TTC549 (cell line): ENCODE results near the gene NHERF2.

ENCODE experiments used
- FAIRE-seq: peaks from 2 replicates; lab custom pipeline; 2012; peaks lifted over from hg19 to GRCh38; lab: Jason Lieb, UNC

The NHERF2 gene

DNA sequence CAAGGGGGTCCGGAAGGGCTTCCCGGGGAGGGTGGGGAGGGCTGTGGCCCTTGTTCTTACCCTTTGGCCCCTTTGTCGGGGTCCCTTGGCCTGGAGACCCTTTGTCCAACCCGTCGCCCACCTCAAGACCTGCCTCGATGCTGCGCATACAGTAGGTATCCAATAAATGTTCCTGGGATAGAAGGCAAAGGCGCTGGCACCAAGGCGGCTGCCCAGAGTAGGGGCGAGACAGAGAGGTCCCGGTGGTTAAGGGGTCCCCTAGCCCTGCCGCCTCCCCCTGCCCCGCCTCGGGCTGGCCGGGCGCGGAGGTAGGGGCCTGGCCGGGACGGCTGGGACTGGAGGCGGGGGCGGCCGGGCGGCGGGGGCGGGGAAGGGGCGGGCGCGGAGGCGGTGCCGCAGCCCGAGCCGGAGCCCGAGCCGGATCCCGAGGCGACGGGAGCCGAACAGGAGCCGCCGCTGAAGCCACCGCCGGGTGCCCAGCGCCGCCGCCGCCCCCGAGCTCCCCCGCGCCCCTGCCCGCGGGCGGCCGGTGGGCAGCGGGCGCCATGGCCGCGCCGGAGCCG is at the start of gene NHERF2:
Gene NHERF2 (plus strand): TSS at position 442 of the 563 bp plus-strand sequence. CDS start 104 bp downstream, at position 546.
- no peak for FAIRE-seq

- no peak for FAIRE-seq
Measured at GRCh38 chr16:1976951-1977874, 49.5 kb upstream of the NHERF2 start.

- no peak for FAIRE-seq
Measured at GRCh38 chr16:1977875-1978268, 48.8 kb upstream of the NHERF2 start.

DNA sequence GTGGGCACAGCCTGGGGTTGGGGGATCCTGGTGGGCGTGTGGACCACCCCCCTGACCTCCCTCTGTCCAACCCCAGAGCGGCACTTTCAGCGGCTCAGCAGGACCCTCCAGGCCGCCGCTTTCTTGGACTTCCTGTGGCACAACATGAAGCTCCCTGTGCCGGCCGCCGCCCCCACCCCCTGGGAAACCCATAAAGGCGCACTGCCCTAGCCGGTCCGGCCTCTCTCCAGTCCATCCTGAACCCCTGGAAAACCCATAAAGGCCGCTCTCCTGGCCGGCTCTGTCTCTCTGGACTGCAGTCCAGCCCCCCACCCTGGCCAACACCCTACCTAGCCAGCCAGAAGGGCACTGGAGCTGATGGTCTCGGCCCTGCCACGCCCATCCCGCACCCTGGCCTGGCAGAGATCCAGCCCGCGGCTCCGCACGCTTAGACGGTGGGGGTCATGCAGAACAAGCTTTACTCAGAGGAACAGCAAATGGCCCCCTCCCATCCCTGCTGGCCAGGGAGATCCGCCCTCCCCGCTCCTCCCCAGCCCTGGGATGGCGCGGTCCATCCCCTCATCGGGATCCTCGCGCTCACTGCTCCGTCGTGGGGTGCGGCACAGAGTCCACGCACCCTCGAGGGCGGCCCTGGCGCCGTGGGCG is 48.1 kb upstream of the NHERF2 start:
- no peak for FAIRE-seq

- FAIRE-seq, result no peak
Measured at GRCh38 chr16:1979271-1980029, 47.3 kb upstream of the NHERF2 start.

GRCh38 chr16:1980030-1980769 is 46.5 kb upstream of the NHERF2 start:
- FAIRE-seq, result no peak

DNA sequence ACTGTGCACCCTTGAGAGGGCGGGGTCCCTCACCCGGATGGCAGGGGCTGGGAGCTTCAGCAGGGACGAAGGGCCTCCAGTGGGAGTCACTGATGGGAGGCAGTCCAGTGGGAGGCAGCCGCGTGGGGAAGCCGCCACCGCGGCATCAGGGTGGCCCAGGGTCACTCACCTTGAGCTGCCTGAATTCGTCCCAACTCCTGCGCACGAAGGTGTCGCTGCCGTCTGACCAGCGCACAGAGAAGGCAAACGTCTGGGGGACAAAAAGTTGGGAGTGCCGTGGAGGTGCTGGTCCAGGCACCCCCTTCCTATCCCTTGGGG is 46.0 kb upstream of the NHERF2 start:
- FAIRE-seq, result no peak

DNA sequence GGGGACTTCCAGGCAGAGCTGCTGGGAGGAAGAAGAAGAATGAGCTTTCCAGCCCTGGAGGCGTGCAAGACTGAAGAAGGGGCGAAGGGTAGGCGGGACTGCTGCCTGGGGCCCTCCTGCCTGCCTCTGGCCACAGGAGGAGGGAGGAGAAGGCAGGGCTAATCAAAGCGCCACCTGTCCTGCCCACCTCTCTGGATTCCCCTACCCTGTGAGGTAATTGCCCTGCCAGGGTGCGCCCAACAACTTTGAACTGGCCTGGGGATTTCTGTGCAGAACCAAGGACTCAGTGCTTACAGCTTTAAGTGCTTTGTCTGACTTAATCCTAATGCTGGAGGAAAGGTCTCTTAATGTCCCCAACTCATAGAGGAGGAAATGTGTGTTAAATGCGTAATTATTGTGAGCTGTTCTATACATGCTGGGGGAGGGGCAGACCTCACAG is 45.3 kb upstream of the NHERF2 start, which contains the start of gene NOXO1:
Gene NOXO1 (minus strand): TSS at position 72 of the 439 bp plus-strand sequence. CDS start 290 bp downstream, outside the sequence.
- FAIRE-seq, result no peak

- FAIRE-seq, result no peak
Measured at GRCh38 chr16:1982013-1982433, 44.7 kb upstream of the NHERF2 start.

GRCh38 chr16:1982991-1983543 is 43.6 kb upstream of the NHERF2 start:
- FAIRE-seq, result no peak

- no peak for FAIRE-seq
Measured at GRCh38 chr16:1983544-1984346, 43.0 kb upstream of the NHERF2 start, which contains the start of gene GFER. TSS of gene GFER (plus strand) at chr16:1984193. CDS start at chr16:1984219, 26 bp downstream.

- no peak for FAIRE-seq
Measured at GRCh38 chr16:1984347-1985225, 42.1 kb upstream of the NHERF2 start.

DNA sequence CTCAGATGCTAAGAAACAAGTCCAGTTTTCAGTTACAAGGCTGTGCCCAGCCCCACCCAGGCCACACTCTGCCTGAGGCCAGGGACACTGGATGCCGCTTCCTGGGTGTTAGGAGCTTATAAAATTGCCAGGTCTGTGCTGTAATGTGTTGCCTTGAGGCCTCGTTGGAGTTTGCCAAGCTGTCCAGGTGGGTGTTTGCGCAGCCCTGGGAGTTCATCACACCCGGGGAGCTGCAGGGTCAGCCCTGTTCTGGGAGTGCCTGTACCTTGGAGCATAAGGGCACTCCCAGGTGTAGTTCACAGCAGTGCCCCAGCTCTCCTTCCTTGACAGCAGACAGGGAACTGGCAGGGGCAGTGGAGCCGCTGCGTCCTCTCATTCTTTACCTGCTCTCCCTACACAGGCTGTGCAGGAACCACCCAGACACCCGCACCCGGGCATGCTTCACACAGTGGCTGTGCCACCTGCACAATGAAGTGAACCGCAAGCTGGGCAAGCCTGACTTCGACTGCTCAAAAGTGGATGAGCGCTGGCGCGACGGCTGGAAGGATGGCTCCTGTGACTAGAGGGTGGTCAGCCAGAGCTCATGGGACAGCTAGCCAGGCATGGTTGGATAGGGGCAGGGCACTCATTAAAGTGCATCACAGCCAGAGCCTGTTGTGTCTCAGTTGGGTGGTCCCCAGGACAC is 41.1 kb upstream of the NHERF2 start:
- no peak for FAIRE-seq

- no peak for FAIRE-seq
Measured at GRCh38 chr16:1987198-1987597, 39.5 kb upstream of the NHERF2 start.

DNA sequence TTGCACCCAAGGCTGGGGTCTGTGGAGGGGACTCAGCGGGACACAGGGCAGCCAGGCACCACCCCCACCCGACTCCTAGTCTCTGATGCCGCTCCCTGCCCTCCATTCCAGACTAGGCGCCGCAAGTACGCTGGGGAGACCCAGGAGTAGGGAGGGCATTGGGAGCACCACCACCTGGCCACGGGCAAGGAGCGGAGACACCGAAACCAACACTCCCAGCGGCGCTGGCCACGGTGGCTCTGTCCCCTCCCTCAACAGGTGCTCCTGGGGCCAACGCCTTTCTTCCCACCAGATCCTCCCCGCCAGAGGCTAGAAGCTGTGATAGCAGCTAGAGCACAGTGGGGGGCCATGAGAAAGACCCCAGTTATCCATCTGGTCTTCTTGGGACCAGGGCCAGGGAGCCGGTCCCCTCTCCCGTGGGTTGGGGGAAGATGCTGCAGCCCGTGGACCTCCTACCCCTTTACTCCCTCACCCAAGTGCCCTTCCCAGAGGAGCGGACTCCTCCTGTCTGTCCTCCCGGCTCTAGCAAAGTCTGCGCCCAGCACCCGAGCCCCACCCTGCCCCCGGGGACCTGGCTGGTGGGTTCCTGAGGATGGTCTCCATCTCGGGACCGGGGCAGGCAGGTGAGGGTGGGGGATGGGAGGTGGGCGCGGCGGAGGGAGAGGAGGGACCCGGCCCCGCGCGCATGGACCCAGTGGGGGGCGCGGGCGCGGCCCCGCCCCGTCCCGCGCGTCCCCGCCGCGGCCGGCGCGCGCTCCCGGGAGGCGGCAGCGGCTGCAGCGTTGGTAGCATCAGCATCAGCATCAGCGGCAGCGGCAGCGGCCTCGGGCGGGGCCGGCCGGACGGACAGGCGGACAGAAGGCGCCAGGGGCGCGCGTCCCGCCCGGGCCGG is 37.2 kb upstream of the NHERF2 start, which contains the start of gene SYNGR3:
Gene SYNGR3 (plus strand): TSS at position 762 of the 892 bp plus-strand sequence. CDS start 133 bp downstream, outside the sequence.
- no peak for FAIRE-seq

GRCh38 chr16:1990101-1990350 is 36.7 kb upstream of the NHERF2 start:
- FAIRE-seq, result no peak

DNA sequence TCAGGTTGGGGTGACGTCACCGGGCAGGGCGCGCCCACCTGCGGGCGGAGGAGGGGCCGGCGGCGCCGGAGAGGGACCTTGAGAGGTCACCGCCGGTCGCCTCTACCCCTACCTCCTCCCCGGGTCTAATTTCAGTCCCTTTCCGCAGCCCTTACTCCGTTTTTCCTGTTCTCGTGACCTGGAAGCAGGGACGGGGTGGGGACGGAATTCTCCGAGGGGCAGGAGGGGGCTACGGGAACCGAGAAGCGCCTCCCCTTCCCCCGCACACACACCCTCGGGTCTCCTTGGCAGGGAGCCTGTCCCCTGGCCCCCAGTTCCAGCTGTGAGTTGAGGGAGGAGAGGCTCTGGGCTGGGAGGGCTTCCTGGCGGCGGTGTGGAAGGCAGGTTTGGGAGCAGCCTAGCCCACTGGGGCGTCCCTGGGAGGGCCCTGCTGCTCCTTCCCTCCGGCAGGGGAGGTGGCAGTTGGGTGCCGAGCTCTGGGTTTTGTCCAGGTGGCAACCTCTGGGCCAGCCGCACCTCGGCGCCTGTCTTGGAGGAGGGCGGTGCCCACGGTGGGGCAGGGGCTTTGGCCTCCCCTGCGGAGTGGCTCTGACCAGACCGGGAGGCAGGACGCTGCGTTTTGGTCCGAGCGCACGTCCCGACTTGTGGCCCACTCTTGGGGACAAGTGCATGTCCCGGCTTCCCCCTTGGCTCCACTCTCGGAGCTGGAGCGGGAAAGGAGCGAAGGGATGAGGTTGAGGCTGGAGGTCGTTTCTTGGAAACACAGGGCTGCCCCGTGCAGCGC is 36.2 kb upstream of the NHERF2 start:
- FAIRE-seq, result no peak
